K562 (cell line): ENCODE measurements around the gene SPDYE4. TPM values are rescaled to one million over a fixed set of nuclear protein-coding genes. Genes with fewer than 3 reads are reported as not detected.

Experiments
- ATAC-seq: fragments of 200-7000 bp; cut with Tn5 transposase; 3 replicates; pipeline ENCODE4 v1.9.1; 2020; ENCODE audit warnings: moderate library complexity
- BruUV-seq: library from RNA; stranded (reverse); fragments of 400-500 nt; replicated peaks from 2 replicates; lab custom pipeline; 2021; lab: Mats Ljungman, UMichigan
- CTCF ChIA-PET: fragments of 300-600 bp; formaldehyde crosslinking; extraction: SDS; loops from one replicate; lab custom pipeline; 2021; ENCODE audit warnings: low intra/inter-chr PET ratio; lab: Yijun Ruan, JAX
- POLR2A ChIA-PET: fragments of 300-600, 350-650 bp; sonication (Branson Sonifier 250); formaldehyde crosslinking; extraction: SDS; loops from one replicate; lab custom pipeline; 2021; ENCODE audit warnings: antibody characterized with exemption, inconsistent platforms; lab: Yijun Ruan, JAX
- DNase-seq, 4 experiments: peaks; one replicate each; pipeline versions ENCODE4 v3.0.0 to v3.0.0-alpha.2; 2011 to 2018; ENCODE audit warnings: low spot score in 3 of 4, mixed read lengths in 3 of 4; ENCODE audit errors: extremely low read depth in 1 of 4
- FAIRE-seq: peaks from 2 replicates; lab custom pipeline; 2011; peaks lifted over from hg19 to GRCh38; lab: Jason Lieb, UNC
- H2AFZ ChIP-seq: 2 replicates; pipeline ENCODE4 v1.6.0; 2011; ENCODE audit warnings: low read depth, low read length, control low read depth, inconsistent platforms
- H3K27ac ChIP-seq: fragments of 200-600 bp; 3 replicates; pipeline ENCODE4 v1.8.0; 2011; ENCODE audit warnings: low read depth, mild to moderate bottlenecking, control low read depth, inconsistent platforms, low read length, moderate library complexity, mixed read lengths; ENCODE audit errors: extremely low read depth
- H3K27me3 ChIP-seq, 2 experiments: fragments of 300-600 bp in 1 of 2; 2 replicates in 1 of 2; 3 replicates in 1 of 2; pipeline versions ENCODE4 v1.6.0 to v1.8.0; 2011; ENCODE audit warnings: inconsistent platforms in 2 of 2, low read length in 2 of 2, mild to moderate bottlenecking in 1 of 2, mixed read lengths in 1 of 2, moderate library complexity in 1 of 2; ENCODE audit not compliant: control insufficient read depth in 2 of 2, insufficient read depth in 2 of 2
- H3K36me3 ChIP-seq: fragments of 300-600 bp; 3 replicates; pipeline ENCODE4 v1.8.0; 2011; ENCODE audit warnings: mild to moderate bottlenecking, low read length, inconsistent platforms; ENCODE audit not compliant: control insufficient read depth, insufficient read depth
- H3K4me1 ChIP-seq, 2 experiments: fragments of 200-600 bp in 1 of 2; replicated peaks in 1 of 2; 2 replicates in 1 of 2; 3 replicates in 1 of 2; pipeline versions ENCODE4 v1.5.1 to v1.8.0; 2011; ENCODE audit warnings: inconsistent platforms in 2 of 2, low read length in 2 of 2, mild to moderate bottlenecking in 1 of 2, mixed read lengths in 1 of 2, moderate library complexity in 1 of 2; ENCODE audit not compliant: control insufficient read depth in 2 of 2, insufficient read depth in 2 of 2
- H3K4me2 ChIP-seq: 2 replicates; pipeline ENCODE4 v1.6.1; 2011; ENCODE audit warnings: low read length, control low read depth, inconsistent platforms, mixed read lengths; ENCODE audit not compliant: insufficient read depth
- H3K4me3 ChIP-seq: fragments of 200-600 bp; sonication (generic), shearing (Covaris generic); 2 replicates; pipeline ENCODE4 v1.5.1; 2016; ENCODE audit warnings: control low read depth, inconsistent platforms
- H3K79me2 ChIP-seq: fragments of 200-600 bp; 3 replicates; pipeline ENCODE4 v1.8.0; 2011; ENCODE audit warnings: low read length, inconsistent platforms; ENCODE audit not compliant: control insufficient read depth, insufficient read depth
- H3K9ac ChIP-seq, 2 experiments: 2 replicates each; pipeline versions ENCODE4 v1.6.0 to v1.6.1; 2011; ENCODE audit warnings: low read depth in 2 of 2, low read length in 2 of 2, control low read depth in 1 of 2, inconsistent platforms in 1 of 2, mild to moderate bottlenecking in 1 of 2, mixed read lengths in 1 of 2; ENCODE audit not compliant: insufficient read depth in 1 of 2
- H3K9me1 ChIP-seq: one replicate; pipeline ENCODE4 v1.6.0; 2011; ENCODE audit warnings: inconsistent platforms, mild to moderate bottlenecking, low read length, moderate library complexity; ENCODE audit not compliant: control insufficient read depth, insufficient read depth
- H3K9me3 ChIP-seq: replicated peaks from 2 replicates; pipeline ENCODE4 v1.5.1; 2011; ENCODE audit warnings: low read depth, low read length, inconsistent platforms; ENCODE audit not compliant: control insufficient read depth, insufficient read depth
- H4K20me1 ChIP-seq: replicated peaks from 2 replicates; pipeline ENCODE4 v1.6.1; 2011; ENCODE audit warnings: low read length, inconsistent platforms, mixed read lengths; ENCODE audit not compliant: control insufficient read depth, insufficient read depth
- ATF1 ChIP-seq, 2 experiments: fragments of 450-650 bp in 1 of 2; IDR thresholded peaks; 2 replicates each; pipeline ENCODE4 v1.6.1; 2016; ENCODE audit warnings: missing compliant biosample characterization in 1 of 2, missing genetic modification characterization in 1 of 2
- MCM5 ChIP-seq: fragments of 450-650 bp; IDR thresholded peaks from 2 replicates; pipeline ENCODE4 v1.6.1; 2016; ENCODE audit warnings: low read depth
- PHF21A ChIP-seq: fragments of 450-650 bp; IDR thresholded peaks from 2 replicates; pipeline ENCODE4 v1.6.1; 2017; ENCODE audit warnings: low read depth, borderline replicate concordance
- RAD21 ChIP-seq, 2 experiments: fragments of 250-450 bp in 1 of 2; fragments of 450-650 bp in 1 of 2; sonication (Bioruptor Pico) in 1 of 2; formaldehyde crosslinking in 1 of 2; IDR thresholded peaks in 1 of 2; conservative IDR thresholded peaks in 1 of 2; 2 replicates each; pipeline versions ENCODE4 v1.4.0 to v1.8.0; 2020 to 2022; ENCODE audit warnings: mild to moderate bottlenecking in 2 of 2, moderate library complexity in 1 of 2
- SMAD4 ChIP-seq: fragments of 250-450 bp; sonication (Bioruptor Pico); conservative IDR thresholded peaks from 2 replicates; pipeline ENCODE4 v1.8.0; 2021; ENCODE audit warnings: inconsistent platforms, mild to moderate bottlenecking, moderate library complexity
- SP1 ChIP-seq: sonication (generic); formaldehyde crosslinking; IDR thresholded peaks from 2 replicates; pipeline ENCODE4 v1.8.1; 2022; ENCODE audit warnings: mild to moderate bottlenecking, missing genetic modification reagents
- ZNF316 ChIP-seq: fragments of 450-650 bp; IDR thresholded peaks from 2 replicates; pipeline ENCODE4 v1.6.1; 2016
- ZNF57 ChIP-seq: fragments of 450-650 bp; formaldehyde crosslinking; IDR thresholded peaks from 2 replicates; pipeline ENCODE4 v1.4.0; 2020; ENCODE audit warnings: mild to moderate bottlenecking, moderate library complexity
- WGBS: fragments of 100-300 bp; shearing (Covaris generic); methylation state at CpG from one replicate; pipeline ENCODE4 v1.1.6; 2016; ENCODE audit warnings: low coverage, mixed read lengths; ENCODE audit not compliant: insufficient coverage; ENCODE audit errors: missing lambda C conversion rate; 5-methylcytosine and 5-hydroxymethylcytosine counted together
- in situ Hi-C: fragments of 300-500 bp; cut with MboI; formaldehyde crosslinking; loops from 4 replicates; pipeline ENCODE4 v1.15.0; 2018; ENCODE audit warnings: inconsistent platforms, mixed read lengths
- intact Hi-C: fragments of 100-400 bp; cut with micrococcal nuclease; formaldehyde crosslinking; loops from 2 replicates; pipeline ENCODE4 v1.14.2; 2022
- polyA plus RNA-seq, 8 experiments: library from polyadenylated mRNA; depleted of rRNA in 4 of 8; stranded (reverse) in 5 of 8; unstranded in 3 of 8; fragments of >200 nt; fragmentation: Nextera tagmentation in 2 of 8; fragmentation: Illumina TruSeq in 1 of 8; extraction: Ambion mirVana in 2 of 8; extraction: Trizol in 1 of 8; gene quantifications; 2 replicates each; pipeline versions ENCODE4 v1.2.1 to v1.2.3, GENCODE V29; 2011 to 2014; ENCODE audit warnings: inconsistent platforms in 1 of 8, missing spikeins in 1 of 8
- total RNA-seq, 7 experiments: library from RNA; depleted of rRNA in 6 of 7; stranded (reverse); fragments of >200 nt in 6 of 7; fragmentation: Illumina TruSeq in 2 of 7; extraction: Trizol in 2 of 7; gene quantifications; 2 replicates each; pipeline versions ENCODE4 v1.2.1 to v1.2.3, GENCODE V29; 2011 to 2021; ENCODE audit warnings: low replicate concordance in 1 of 7
- TF ChIP-seq, protein P1 (sequence below): fragments of 250-450 bp; sonication (Bioruptor Pico); IDR thresholded peaks from 2 replicates; pipeline ENCODE4 v1.8.0; 2022; ENCODE audit warnings: inconsistent platforms, mild to moderate bottlenecking, moderate library complexity, borderline replicate concordance
- TF ChIP-seq, protein P2 (sequence below): fragments of 250-450 bp; sonication (Bioruptor Pico); IDR thresholded peaks from 2 replicates; pipeline ENCODE4 v1.8.0; 2021; ENCODE audit warnings: moderate library complexity, mild to moderate bottlenecking, inconsistent platforms
- TF ChIP-seq, protein P3 (sequence below): sonication (generic); formaldehyde crosslinking; IDR thresholded peaks from 2 replicates; pipeline ENCODE4 v1.8.0; 2022; ENCODE audit warnings: mild to moderate bottlenecking, missing genetic modification reagents

Gene SPDYE4
- total and polyA plus RNA-seq, 9 of the 15 experiments (the other 6 are each of a cell fraction or from before 2014, with no cell fraction given): not detected

DNA sequence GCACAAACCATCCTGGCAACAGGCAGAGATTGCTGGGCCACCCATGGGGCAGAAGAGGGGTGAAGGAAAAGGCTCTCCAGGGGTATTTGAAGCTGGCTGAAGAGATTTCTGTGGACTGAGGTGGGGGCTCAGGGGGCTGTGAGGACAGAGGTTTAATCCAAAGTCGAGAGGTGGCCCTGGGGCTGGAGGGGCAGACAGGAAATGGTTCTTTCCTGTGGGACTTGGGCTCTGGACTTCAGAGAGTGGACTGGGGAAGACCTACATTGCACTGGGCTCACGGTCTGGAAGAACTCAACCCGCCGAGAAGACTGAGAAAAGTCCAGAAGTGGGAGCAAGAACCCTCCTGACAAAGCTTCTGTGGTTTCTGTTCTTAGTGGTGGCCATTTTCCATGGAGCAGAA is 16.6 kb downstream of the SPDYE4 start:
- intact Hi-C loops: loop anchor here (10.0 kb wide), 3 partner anchors 153 to 327 kb away; no protein-coding TSS in a partner anchor
- POLR2A ChIA-PET: interaction anchor here (0.6 kb wide), 1 partner anchor 1170 kb away, joined by 3 read pairs; no protein-coding TSS in a partner anchor

More for the DNA sequence above, 16.6 kb downstream of the SPDYE4 start:
- ATAC-seq (no peak), FAIRE-seq (no peak), DNase-seq (no peak)
- CTCF ChIA-PET: no interaction called here
- in situ Hi-C loops: no loop called here
- no peaks in the 10 kb centered on the region for H3K9me1 ChIP-seq
- H3K9ac ChIP-seq: no peak overlapping the region
- H3K4me2 ChIP-seq: no peak overlapping the region
- H3K4me3 ChIP-seq: no peak overlapping the region
- H2AFZ ChIP-seq: no peak overlapping the region
- H3K27ac ChIP-seq: no peak overlapping the region
- no peaks in the 10 kb centered on the region for H4K20me1 ChIP-seq
- no peak for TF ChIP-seq MCM5
- TF ChIP-seq ATF1 (CRISPR knock-in tag; IDR thresholded peaks at IDR 0.05): no peak
- TF ChIP-seq ATF1 (tag; IDR thresholded peaks at IDR 0.05): no peak
- TF ChIP-seq, protein P1, sequence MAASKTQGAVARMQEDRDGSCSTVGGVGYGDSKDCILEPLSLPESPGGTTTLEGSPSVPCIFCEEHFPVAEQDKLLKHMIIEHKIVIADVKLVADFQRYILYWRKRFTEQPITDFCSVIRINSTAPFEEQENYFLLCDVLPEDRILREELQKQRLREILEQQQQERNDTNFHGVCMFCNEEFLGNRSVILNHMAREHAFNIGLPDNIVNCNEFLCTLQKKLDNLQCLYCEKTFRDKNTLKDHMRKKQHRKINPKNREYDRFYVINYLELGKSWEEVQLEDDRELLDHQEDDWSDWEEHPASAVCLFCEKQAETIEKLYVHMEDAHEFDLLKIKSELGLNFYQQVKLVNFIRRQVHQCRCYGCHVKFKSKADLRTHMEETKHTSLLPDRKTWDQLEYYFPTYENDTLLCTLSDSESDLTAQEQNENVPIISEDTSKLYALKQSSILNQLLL (CRISPR knock-in tag): no peak
- TF ChIP-seq SMAD4 (CRISPR knock-in tag): no peak
- TF ChIP-seq, protein P2, sequence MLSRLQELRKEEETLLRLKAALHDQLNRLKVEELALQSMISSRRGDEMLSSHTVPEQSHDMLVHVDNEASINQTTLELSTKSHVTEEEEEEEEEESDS (CRISPR knock-in tag): no peak
- no peak for TF ChIP-seq SP1 (CRISPR knock-in tag)
- no peak for TF ChIP-seq PHF21A
- no peak for TF ChIP-seq RAD21 (CRISPR knock-in tag; conservative IDR thresholded peaks at IDR 0.05 in 1 of 2, IDR thresholded peaks at IDR 0.05 in 1 of 2)
- TF ChIP-seq, protein P3, sequence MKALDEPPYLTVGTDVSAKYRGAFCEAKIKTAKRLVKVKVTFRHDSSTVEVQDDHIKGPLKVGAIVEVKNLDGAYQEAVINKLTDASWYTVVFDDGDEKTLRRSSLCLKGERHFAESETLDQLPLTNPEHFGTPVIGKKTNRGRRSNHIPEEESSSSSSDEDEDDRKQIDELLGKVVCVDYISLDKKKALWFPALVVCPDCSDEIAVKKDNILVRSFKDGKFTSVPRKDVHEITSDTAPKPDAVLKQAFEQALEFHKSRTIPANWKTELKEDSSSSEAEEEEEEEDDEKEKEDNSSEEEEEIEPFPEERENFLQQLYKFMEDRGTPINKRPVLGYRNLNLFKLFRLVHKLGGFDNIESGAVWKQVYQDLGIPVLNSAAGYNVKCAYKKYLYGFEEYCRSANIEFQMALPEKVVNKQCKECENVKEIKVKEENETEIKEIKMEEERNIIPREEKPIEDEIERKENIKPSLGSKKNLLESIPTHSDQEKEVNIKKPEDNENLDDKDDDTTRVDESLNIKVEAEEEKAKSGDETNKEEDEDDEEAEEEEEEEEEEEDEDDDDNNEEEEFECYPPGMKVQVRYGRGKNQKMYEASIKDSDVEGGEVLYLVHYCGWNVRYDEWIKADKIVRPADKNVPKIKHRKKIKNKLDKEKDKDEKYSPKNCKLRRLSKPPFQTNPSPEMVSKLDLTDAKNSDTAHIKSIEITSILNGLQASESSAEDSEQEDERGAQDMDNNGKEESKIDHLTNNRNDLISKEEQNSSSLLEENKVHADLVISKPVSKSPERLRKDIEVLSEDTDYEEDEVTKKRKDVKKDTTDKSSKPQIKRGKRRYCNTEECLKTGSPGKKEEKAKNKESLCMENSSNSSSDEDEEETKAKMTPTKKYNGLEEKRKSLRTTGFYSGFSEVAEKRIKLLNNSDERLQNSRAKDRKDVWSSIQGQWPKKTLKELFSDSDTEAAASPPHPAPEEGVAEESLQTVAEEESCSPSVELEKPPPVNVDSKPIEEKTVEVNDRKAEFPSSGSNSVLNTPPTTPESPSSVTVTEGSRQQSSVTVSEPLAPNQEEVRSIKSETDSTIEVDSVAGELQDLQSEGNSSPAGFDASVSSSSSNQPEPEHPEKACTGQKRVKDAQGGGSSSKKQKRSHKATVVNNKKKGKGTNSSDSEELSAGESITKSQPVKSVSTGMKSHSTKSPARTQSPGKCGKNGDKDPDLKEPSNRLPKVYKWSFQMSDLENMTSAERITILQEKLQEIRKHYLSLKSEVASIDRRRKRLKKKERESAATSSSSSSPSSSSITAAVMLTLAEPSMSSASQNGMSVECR (CRISPR knock-in tag): no peak
- TF ChIP-seq ZNF57 (CRISPR knock-in tag): no peak
- TF ChIP-seq ZNF316: no peak
- no peaks in the 10 kb centered on the region for H3K36me3 ChIP-seq
- peaks cover 0 to 14% of the 10 kb centered on the region in 2 experiments; a peak in 3 of 5 replicates for H3K4me1 ChIP-seq
- no peaks in the 10 kb centered on the region for H3K79me2 ChIP-seq
- 8% methylated on average over 3 of the region's 4 CpGs for WGBS
- H3K27me3 ChIP-seq: peaks cover 0 to 16% of the 10 kb centered on the region in 2 experiments; a peak in 2 of 5 replicates
- no peaks in the 10 kb centered on the region for H3K9me3 ChIP-seq
- BruUV-seq: no TSS peak
